Activated T-cell treated with anti-CD3 and anti-CD28 coated beads for 24 hours (primary cell): Measurements from ENCODE around the gene B3GNT9.

Source experiments
- DNase-seq: peaks from one replicate; pipeline ENCODE4 v3.0.0-alpha.2; 2020; ENCODE audit warnings: low read depth

B3GNT9 gene

DNA sequence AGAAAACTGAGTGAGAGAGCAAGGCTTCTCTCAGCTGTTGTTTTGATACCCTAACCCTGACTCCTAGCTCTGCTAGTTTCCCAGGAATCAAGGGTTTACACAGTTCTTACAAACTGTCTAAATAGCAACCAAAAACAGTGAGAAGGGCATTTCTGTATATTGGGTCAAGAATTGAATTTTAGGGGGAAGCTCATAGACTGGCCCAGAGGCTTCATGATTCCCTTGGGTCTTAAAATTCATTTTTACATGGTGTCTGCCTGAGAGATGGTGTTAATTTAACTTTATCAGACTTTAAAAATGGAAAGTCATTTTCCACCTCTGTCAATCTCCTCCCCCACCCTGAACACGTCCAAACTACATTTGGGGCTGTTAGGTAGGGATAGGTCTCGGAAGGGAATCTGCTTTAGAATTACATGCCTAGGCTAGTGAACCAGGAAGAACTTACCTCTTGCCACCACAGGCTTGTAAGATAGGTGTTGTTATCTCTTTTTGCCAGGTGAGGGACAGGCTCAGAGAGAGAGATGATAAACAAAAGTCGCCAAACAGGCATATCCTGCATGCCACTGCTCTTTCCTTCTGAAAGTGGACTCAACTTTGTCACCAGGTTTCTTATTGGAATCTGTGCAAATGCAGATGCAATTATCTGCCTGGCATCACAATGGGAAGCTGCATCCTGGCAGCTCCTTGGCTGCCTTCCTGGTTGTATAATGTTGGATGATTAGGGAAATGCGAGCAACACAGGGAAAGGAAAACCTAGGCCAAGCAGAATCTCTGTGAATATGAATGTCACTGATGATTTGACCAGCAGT is 38.0 kb downstream of the B3GNT9 start:
- no peak for DNase-seq

DNA sequence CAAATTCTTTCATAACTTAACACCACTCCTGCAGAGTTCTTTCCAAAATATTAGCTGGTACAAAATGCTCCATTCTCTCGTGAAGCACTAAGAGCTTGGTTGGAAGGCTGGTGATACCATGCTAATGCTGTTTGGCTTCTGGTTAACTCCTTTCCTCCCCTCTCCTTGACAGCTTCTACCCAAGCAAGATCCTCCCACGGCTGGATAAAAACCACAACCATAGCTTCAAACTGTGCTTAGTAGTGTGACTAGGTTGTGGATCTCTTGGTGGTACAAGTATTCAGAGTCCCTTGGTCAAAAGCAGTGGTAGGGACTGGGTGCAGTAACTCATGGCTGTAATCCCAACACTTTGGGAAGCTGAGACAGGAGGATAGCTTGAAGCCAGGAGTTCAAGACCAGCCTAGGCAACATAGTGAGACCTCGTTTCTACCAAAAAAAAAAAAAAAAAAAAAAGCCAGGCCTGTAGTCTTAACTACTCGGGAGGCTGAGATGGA is 38.8 kb downstream of the B3GNT9 start:
- no peak for DNase-seq

DNA sequence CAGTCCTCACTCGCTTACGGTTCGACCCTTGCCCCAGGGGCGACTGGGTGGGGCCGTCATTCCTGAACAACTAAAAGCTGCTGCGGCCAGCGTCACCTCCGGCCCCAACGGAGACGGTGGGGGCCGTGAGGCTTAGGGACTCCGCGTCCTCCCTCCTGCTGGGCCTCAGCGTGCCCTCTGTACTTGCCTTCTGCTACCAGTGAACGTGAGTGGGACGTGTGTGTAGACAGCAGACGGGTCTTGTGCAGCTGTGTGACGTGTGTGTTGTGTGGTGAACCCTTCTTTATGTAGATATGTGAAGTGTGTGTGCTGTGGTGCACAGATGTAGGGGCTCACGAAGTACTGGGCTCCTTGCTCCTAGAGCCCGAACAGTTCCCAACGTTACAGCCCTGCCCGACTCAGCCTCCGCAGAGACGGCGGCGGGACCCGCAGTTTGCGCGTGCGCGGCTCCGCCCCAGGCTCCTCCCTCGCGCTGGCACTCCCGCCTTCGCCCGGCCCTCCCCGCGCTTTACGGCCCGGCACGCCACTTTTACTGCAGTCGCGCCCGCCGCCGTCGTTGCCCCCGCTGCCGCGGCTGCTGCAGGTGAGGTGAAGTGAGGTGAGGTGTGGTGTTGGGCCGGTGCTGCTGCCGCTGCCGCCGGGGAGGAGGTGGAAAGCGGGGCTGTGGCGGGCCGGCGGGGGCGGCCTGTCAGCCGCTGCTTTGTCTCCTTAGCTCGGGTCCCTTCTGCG is 41.2 kb downstream of the B3GNT9 start, which contains the start of gene PHAF1:
PHAF1 (plus strand) TSS at position 535 of the 729 bp plus-strand sequence. CDS start 235 bp downstream, outside the sequence.
- DNase-seq = peak; percentile 94

DNA sequence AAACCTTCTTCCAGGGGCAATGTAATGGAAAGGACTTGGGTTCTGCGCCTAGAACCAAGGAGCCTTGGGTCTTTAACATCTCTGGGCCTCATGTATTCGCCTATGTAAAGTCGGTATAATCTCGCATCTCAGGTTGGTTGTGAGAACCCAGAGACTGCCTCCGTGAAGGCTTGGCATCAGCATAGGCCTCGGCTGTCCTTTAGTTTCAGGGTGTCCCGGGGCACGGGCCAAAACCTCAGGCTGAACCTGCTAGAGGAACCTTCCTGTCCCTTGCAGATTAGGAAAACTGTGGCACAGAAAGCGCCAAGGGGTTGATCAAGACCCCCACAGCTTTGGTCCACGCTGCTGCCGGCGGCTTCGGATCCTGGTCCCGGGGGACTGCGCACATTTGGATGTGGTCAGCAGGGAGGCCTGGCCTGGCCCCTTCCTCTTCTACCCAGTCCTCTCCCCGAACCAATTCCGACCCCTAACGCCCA is 41.8 kb downstream of the B3GNT9 start:
- DNase-seq = no peak

DNA sequence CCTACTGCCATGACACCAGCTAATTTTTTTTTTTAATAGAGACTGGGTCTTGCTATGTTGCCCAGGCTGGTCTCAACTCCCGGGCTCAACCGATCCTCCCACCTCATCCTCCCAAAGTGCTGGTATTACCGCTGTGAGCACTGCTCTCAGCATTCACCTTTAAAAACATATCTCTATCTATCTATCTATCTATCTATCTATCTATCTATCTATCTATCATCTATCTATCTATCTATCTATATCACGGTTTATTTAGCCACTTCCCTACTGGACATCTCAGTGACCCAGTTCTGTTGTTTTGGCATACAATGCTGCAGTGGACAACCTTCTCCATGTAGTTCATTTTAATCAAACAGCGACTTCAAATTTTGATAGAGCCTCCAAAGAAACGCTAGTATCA is 42.3 kb downstream of the B3GNT9 start:
- DNase-seq = no peak

DNA sequence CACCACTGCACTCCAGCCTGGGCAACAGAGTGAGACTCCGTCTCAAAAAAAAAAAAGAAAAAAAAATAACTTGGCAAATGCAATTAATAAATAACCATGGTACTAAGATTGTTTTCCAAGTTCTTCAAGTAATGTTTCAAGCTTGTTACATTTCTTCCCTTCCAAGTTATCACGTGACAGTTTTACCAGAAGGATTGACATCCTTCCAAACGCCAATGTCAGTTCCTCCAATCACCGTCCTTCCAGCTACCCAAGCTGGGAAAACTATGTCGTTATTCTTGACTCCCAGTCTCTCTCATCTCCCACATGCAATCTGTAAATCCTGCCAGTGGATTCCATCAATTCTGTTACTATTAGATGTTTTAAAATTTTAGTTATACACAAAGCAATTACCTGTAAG is 44.9 kb downstream of the B3GNT9 start:
- DNase-seq = no peak

DNA sequence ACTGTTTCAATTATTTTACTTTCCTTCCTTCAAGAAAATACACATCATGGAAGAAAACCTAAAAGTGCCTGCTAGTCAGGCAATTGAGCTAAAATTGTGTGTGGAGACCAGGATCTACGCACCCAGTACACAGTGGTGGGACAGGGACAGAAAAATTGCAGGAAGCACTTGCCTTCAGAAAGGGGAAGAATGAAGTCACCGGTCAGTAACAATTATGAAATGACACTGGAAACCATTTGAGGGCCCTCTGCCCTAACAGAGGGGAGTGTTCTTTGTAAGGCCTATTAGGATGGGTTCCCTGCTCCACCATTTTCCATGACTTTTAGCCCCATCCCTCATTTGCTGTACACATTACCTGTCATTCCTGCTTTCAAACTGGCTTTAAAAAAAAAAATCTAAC is 45.6 kb downstream of the B3GNT9 start:
- no peak for DNase-seq

DNA sequence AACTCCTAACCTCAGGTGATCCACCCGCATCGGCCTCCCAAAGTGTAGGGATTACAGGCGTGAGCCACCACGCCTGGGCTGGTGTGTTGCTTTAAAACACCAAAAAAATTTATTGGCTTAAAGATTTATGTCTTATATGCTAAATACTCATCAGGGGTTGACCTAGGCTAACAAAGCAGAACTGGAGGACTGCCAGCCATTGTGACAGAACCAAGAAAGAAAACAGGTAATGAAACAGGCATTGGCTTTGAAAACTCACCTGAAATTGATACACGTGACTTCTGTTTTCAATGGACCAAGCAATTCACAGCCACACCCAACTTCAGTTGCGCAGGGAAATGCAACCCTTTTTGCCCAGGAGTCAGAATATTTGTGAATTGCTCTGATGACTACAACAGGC is 46.0 kb downstream of the B3GNT9 start:
- DNase-seq = no peak

DNA sequence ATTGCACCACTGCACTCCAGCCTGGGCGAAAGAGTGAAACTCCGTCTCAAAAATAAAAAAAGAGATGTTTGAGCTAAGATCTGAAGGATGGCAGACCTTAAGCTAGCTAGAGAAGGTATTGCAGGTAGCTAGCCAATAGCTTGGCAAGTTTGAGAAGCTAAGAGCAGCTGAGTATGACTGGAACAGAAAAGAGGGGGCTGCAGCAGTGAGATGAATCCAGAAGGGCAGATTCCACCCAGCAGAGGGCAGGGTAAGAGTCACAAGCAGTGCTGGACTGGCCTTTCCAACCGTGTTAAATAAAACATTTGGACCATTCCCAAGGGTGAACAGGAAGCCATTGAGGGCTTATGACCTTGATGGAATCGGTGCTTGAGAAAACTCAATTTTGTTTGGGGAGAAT is 46.7 kb downstream of the B3GNT9 start:
- no peak for DNase-seq

DNA sequence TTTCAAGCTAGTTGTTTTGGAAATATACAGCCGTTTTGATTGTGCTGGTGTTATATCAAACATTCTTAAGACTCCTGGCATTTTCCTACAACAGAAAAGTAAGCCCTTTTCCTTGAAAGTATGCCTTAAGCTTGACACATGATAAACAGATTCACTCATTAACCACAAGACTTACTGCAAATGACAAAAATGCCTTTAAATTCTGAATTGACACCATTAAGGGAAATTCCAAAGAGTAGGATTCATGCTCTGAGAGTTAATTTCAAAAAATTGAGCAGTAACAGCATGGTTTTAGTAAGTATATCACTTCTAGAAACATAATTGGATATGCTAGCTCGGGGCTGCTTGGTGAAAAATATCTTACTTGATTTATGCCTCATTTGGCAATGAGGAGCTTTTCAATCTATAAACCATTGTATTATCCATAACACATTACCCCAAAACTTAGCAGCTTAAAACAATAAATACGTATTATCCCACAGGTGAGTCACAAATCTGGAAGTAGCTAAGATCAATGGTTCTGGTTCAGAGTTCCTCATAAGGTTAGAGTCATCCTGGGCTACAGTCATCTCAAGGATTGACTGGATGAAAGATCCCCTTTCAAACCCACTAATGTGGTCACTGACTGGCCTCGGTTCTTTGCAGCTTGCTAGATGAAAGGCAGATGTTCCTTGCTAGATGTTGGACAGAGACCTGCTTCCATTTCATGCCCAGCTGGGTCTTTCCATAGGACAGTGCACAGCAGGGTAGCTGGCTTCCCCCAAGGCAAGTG is 49.3 kb downstream of the B3GNT9 start:
- no peak for DNase-seq

DNA sequence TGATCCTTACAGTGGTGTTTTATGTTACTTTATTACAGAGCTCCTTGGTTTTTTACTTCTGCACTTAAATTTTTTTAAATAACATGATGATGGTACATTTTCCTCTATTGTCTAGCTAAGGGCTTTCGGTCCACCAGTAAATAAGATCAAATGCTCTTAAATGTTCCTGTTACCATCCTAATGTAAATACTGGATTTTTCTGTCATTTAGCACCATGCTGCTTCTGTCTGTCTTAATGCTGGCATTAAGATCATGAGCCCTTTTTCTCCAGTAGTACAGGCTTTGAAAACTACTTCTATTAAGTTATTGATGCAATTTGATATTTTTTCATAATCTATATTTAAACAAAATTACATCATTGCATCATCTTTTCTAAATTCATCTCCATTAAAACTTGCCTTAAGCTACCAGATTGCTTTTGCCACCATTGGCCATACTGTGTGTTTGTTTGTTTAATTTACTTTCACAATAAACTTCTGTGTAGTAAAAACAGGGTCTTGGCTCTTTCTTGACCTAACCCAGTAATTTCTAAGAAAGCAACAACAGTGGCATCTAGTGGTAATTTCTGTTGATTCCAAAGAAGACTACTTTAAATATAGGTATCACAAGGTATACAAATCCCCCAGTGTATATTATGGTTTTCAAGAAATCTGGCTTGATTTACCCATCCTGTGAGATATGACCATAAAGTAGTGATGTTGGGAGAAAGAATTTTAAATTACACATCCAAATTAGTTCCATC is 50.1 kb downstream of the B3GNT9 start:
- DNase-seq = no peak

DNA sequence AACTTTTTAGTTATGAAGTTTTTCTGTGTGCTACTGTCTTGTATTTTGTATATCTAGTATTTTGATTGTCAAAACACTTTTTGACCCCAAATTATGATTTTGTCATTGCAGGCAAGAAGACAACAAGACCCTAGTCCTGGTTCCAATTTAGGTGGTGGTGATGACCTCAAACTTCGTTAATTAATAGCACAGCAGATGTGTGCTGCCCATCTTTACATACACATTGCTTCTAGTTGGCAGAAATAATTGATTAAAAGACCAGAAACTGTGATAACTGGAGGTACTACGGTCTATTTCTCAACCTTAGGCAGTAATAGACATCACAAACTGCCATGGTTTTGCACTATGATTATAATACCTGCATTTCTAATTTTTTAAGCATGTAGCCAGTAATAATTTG is 52.2 kb downstream of the B3GNT9 start:
- DNase-seq = no peak
